ENCODE measurements around the gene COL4A4. TPM values are rescaled to one million over a fixed set of nuclear protein-coding genes. Genes with fewer than 3 reads are reported as not detected.

Gene COL4A4
- total RNA-seq, 3 donors from 2014 or later (not counting 1 experiment from before 2014, with no cell fraction given) = 0.31 to 2.3 (median 0.88) TPM

DNA sequence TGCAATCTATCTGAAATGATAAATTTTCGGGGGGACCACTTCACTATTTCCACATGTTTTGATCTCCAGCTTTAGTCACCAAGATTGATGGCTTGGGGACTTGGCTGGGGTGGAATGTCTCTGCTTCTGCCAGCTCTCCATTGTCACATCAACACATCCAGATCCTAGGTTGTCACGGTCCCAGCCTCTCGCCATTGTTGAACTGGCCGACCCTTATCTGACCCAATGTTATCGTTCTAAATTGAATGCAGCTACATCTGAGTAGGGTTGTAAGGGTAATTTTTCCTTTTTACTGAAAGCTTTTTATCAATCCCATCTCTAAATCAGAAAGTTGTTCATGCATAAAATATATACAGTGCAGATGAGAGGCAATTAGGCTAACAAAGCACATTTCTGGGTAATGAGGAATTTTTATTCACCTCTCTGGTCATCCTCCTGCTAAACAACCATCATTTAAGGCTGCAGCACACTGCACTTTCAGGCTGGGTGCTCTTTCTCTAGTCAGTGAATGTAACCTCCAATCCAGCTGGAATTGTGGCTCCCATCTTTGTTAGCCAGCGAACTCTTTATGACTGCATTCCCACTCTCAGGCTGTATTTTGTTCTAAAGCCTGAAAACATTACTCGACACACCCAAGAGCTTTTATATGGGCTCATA, 128.2 kb downstream of the COL4A4 start:
- no peaks in the 10 kb centered on the region for H3K9me3 Mint-ChIP-seq
- H3K4me3 ChIP-seq (ENCODE audit: low read length) = no peak overlapping the region
- peaks cover 50% of the 10 kb centered on the region for H3K27me3 ChIP-seq (ENCODE audit: control insufficient read depth, insufficient read depth, low read length)
- intact Hi-C loops (cut with micrococcal nuclease) = no loop called here
- no peak overlapping the region for H3K27ac ChIP-seq (ENCODE audit: low read length)
- ATAC-seq = no peak
- TF ChIP-seq, protein P1, sequence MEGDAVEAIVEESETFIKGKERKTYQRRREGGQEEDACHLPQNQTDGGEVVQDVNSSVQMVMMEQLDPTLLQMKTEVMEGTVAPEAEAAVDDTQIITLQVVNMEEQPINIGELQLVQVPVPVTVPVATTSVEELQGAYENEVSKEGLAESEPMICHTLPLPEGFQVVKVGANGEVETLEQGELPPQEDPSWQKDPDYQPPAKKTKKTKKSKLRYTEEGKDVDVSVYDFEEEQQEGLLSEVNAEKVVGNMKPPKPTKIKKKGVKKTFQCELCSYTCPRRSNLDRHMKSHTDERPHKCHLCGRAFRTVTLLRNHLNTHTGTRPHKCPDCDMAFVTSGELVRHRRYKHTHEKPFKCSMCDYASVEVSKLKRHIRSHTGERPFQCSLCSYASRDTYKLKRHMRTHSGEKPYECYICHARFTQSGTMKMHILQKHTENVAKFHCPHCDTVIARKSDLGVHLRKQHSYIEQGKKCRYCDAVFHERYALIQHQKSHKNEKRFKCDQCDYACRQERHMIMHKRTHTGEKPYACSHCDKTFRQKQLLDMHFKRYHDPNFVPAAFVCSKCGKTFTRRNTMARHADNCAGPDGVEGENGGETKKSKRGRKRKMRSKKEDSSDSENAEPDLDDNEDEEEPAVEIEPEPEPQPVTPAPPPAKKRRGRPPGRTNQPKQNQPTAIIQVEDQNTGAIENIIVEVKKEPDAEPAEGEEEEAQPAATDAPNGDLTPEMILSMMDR (IDR thresholded peaks at IDR 0.05) = no peak
- H3K27ac Mint-ChIP-seq = no peak overlapping the region
- H3K4me1 ChIP-seq (ENCODE audit: control insufficient read depth, insufficient read depth, low read length) = peaks cover 12% of the 10 kb centered on the region
- 88% methylated on average over 3 of the region's 7 CpGs for WGBS (ENCODE audit: insufficient coverage)
- no peaks in the 10 kb centered on the region for H3K36me3 Mint-ChIP-seq
- no peaks in the 10 kb centered on the region for H3K9me3 ChIP-seq (ENCODE audit: control insufficient read depth, insufficient read depth, low read length)
- H3K4me1 Mint-ChIP-seq = peaks cover 12 to 18% of the 10 kb centered on the region in 2 donors
- no peak for DNase-seq
- H3K36me3 ChIP-seq (ENCODE audit: control insufficient read depth, insufficient read depth, low read length) = no peaks in the 10 kb centered on the region
- H3K27me3 Mint-ChIP-seq (ENCODE audit: low read depth in 2 of 2) = peaks cover 46 to 76% of the 10 kb centered on the region in 2 donors
- H3K4me3 Mint-ChIP-seq = no peak overlapping the region

DNA sequence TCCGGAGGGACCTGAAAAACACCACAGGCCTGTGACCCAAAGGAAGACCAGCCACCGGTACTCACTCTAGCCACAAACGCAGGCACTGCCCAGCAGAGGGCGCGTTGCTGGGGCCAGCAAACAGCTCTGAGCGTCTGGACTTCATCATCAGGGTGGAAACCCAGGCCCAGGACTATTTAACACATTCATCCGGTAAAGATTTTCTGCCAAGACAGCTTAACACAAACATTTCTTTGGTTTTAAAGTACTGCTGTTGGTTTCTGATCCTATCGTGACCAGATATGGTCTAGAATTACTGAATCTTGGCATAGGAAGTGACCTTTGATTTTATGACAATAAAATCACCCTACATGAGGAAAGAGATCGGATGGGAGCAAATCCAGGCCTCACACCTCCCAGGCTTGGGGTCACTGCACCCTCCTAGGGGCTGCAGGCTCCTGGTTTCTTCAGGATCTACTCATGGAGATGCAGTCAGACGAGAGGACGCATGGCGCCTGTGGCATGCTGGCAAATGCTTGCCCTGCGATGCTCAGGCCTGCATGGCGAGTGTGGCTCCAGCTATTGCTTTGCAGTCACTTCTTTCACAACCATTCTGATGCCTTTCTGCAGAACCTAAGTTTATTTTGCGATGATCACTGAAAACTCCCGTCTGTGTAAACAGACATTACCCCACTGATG, 130.4 kb downstream of the COL4A4 start:
- H3K27ac Mint-ChIP-seq = no peak overlapping the region
- DNase-seq (peak; percentile 17 to 19), ATAC-seq (peak in 1 of 3 donors; percentile 44)
- Histone ChIP-seq H3K9me3 (ENCODE audit: control insufficient read depth, insufficient read depth, low read length) (no peaks in the 10 kb centered on the region), H3K27ac (ENCODE audit: low read length) (no peak overlapping the region), H3K4me1 (ENCODE audit: control insufficient read depth, insufficient read depth, low read length) (peaks cover 12% of the 10 kb centered on the region), H3K4me3 (ENCODE audit: low read length) (no peak overlapping the region), H3K36me3 (ENCODE audit: control insufficient read depth, insufficient read depth, low read length) (no peaks in the 10 kb centered on the region), H3K27me3 (ENCODE audit: control insufficient read depth, insufficient read depth, low read length) (peaks cover 48% of the 10 kb centered on the region)
- H3K27me3 Mint-ChIP-seq (ENCODE audit: low read depth in 2 of 2) = peaks cover 49 to 77% of the 10 kb centered on the region in 2 donors
- TF ChIP-seq, protein P1 (IDR thresholded peaks at IDR 0.05) = no peak
- no peaks in the 10 kb centered on the region for H3K36me3 Mint-ChIP-seq
- no peaks in the 10 kb centered on the region for H3K9me3 Mint-ChIP-seq
- WGBS (ENCODE audit: insufficient coverage) = 66% methylated on average over 15 of the region's 16 CpGs
- intact Hi-C loops (cut with micrococcal nuclease) = no loop called here
- H3K4me1 Mint-ChIP-seq = peaks cover 19 to 26% of the 10 kb centered on the region in 2 donors
- H3K4me3 Mint-ChIP-seq = no peak overlapping the region

DNA sequence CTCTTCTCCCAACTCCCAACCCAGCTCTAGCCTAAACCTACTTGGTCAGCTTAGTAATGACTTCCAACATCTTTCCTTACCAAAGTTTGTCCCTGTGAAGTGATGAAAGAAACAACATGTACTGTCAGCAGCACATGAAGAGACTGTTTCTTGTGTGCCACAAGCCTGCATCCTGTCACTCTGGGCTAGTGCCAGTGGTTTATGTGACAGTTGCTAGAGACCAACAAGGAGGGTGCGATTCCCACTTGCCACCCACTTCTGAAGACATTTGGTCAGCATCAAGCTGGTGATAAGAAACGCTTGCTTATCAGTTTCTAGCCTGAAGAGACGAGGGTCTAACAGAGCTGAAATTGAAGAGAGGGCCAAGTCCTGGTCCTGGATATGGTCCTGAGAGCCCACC, 132.6 kb downstream of the COL4A4 start:
- intact Hi-C loops (cut with micrococcal nuclease) = no loop called here
- H3K9me3 Mint-ChIP-seq = no peaks in the 10 kb centered on the region
- Histone ChIP-seq H3K4me3 (ENCODE audit: low read length) (no peak overlapping the region), H3K27me3 (ENCODE audit: control insufficient read depth, insufficient read depth, low read length) (peaks cover 47% of the 10 kb centered on the region), H3K4me1 (ENCODE audit: control insufficient read depth, insufficient read depth, low read length) (peaks cover 12% of the 10 kb centered on the region), H3K27ac (ENCODE audit: low read length) (no peak overlapping the region), H3K36me3 (ENCODE audit: control insufficient read depth, insufficient read depth, low read length) (no peaks in the 10 kb centered on the region), H3K9me3 (ENCODE audit: control insufficient read depth, insufficient read depth, low read length) (no peaks in the 10 kb centered on the region)
- H3K27me3 Mint-ChIP-seq (ENCODE audit: low read depth in 2 of 2) = peaks cover 43 to 69% of the 10 kb centered on the region in 2 donors
- 23% methylated on average over 3 of the region's 3 CpGs for WGBS (ENCODE audit: insufficient coverage)
- H3K4me3 Mint-ChIP-seq = no peak overlapping the region
- peak; percentile 31 to 93 (median 72) for ATAC-seq
- H3K36me3 Mint-ChIP-seq = no peaks in the 10 kb centered on the region
- TF ChIP-seq, protein P1 (IDR thresholded peaks at IDR 0.05) = no peak
- peaks cover 19 to 26% of the 10 kb centered on the region in 2 donors for H3K4me1 Mint-ChIP-seq
- H3K27ac Mint-ChIP-seq = no peak overlapping the region
- DNase-seq = peak; percentile 15 to 16
